Psoas muscle (tissue), 8 donors: ENCODE measurements around the gene TYW3. TPM values are rescaled to one million over a fixed set of nuclear protein-coding genes. Genes with fewer than 3 reads are reported as not detected.
"Not testable (repeated sequence)": the region's sequence is repeated elsewhere in the genome, so short reads cannot be mapped to it uniquely, and the experiment has no call there.

ENCODE experiments used
- ATAC-seq, 4 donors: fragments of 200-7000 bp; cut with Tn5 transposase; one replicate each; pipeline ENCODE4 v1.9.1; 2020; ENCODE audit warnings: moderate library complexity in 3 of 4, mild to moderate bottlenecking in 2 of 4
- DNase-seq, 2 donors: peaks; one replicate each; pipeline ENCODE4 v3.0.0-alpha.2; 2020
- H3K27ac ChIP-seq: fragments of 200-600 bp; one replicate; pipeline ENCODE4 v1.8.0; 2022
- H3K27me3 ChIP-seq, 3 donors: fragments of 200-600 bp in 1 of 3; one replicate each; pipeline versions ENCODE4 v1.6.1 to v1.8.0; 2013 to 2022; ENCODE audit warnings: low read length in 2 of 3, mild to moderate bottlenecking in 2 of 3, moderate library complexity in 1 of 3; ENCODE audit not compliant: insufficient read depth in 3 of 3
- H3K36me3 ChIP-seq, 2 donors: fragments of 200-600 bp in 1 of 2; one replicate each; pipeline versions ENCODE4 v1.6.1 to v1.8.0; 2013 to 2022; ENCODE audit warnings: low read depth in 1 of 2, mild to moderate bottlenecking in 1 of 2, moderate library complexity in 1 of 2; ENCODE audit not compliant: insufficient read depth in 1 of 2
- H3K4me1 ChIP-seq: fragments of 200-600 bp; one replicate; pipeline ENCODE4 v1.8.0; 2022
- H3K4me3 ChIP-seq: fragments of 200-600 bp; one replicate; pipeline ENCODE4 v1.8.0; 2022; ENCODE audit warnings: mild to moderate bottlenecking
- H3K9me3 ChIP-seq: fragments of 200-600 bp; one replicate; pipeline ENCODE4 v1.8.0; 2022
- WGBS, 3 donors: extraction: QIAGEN DNeasy Blood & Tissue Kit; methylation state at CpG; one replicate each; pipeline versions ENCODE4 v1.1.6 to v1.1.7; 2013; 5-methylcytosine and 5-hydroxymethylcytosine counted together
- intact Hi-C, 2 donors: fragments of 100-400 bp; cut with DNase I; formaldehyde crosslinking; loops; one replicate each; pipeline versions ENCODE4 v1.11.0 to v1.14.2; 2022
- polyA plus RNA-seq, 3 donors: library from polyadenylated mRNA; stranded (reverse); fragments of 200-250 nt; gene quantifications; one replicate each; pipeline ENCODE4 v1.2.3, GENCODE V29; 2013
- total RNA-seq, 4 donors: library from RNA; stranded (reverse); fragmentation: NEBNext Ultra II Directional in 2 of 4; extraction: Animal tissue kit (Norgen Biotek cat#: 25700) in 2 of 4; gene quantifications; one replicate each; pipeline versions ENCODE4 v1.2.1 to v1.2.4, GENCODE V29; 2021 to 2023
- TF ChIP-seq, protein P1 (sequence below): fragments of 200-600 bp; IDR thresholded peaks from one replicate; pipeline ENCODE4 v1.8.0; 2022; ENCODE audit warnings: antibody characterized with exemption
- donor health status: healthy with polysubstance abuse.
- donor health status: DM: no; HTN: no; CAD: no; lungs with moderate emphysema.
- donor health status: Bipolar disorder and iron deficiency.
- donor health status: healthy.
- donor health status: DM: yes; HTN: yes; CAD: no.
- donor health status: DM: no; HTN: no; CAD: no.
- donor health status: DM: no; HTN: no; CAD: no.
- donor health status: DM: yes; HTN: yes; CAD: no.

Gene TYW3
- total and polyA plus RNA-seq, 7 donors, result 7.1 to 21.5 (median 9.8) TPM

DNA sequence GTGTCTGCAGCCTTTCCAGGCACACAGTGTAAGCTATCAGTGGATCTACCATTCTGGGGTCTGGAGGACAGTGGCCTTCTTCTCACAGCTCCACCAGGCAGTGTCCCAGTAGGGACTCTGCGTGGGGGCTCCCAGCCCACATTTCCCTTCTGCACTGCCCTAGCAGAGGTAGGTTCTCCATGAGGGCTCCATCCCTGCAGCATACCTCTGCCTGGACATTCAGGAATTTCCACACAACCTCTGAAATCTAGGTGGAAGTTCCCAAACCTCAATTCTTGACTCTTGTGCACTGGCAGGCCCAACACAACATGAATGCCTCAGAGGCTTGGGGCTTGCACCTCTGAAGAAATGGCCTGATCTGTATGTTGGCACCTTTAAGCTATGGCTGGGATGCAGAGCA, 6.9 kb upstream of the TYW3 start:
- Histone ChIP-seq H3K27me3 (no peaks in the 10 kb centered on the region), H3K4me3 (no peak overlapping the region), H3K27ac (no peak overlapping the region), H3K9me3 (no peaks in the 10 kb centered on the region), H3K4me1 (peaks cover 15% of the 10 kb centered on the region), H3K36me3 (peaks cover 0 to 30% of the 10 kb centered on the region in 2 donors)
- DNase-seq, result no peak
- intact Hi-C loops, result no loop called here
- TF ChIP-seq, protein P1, sequence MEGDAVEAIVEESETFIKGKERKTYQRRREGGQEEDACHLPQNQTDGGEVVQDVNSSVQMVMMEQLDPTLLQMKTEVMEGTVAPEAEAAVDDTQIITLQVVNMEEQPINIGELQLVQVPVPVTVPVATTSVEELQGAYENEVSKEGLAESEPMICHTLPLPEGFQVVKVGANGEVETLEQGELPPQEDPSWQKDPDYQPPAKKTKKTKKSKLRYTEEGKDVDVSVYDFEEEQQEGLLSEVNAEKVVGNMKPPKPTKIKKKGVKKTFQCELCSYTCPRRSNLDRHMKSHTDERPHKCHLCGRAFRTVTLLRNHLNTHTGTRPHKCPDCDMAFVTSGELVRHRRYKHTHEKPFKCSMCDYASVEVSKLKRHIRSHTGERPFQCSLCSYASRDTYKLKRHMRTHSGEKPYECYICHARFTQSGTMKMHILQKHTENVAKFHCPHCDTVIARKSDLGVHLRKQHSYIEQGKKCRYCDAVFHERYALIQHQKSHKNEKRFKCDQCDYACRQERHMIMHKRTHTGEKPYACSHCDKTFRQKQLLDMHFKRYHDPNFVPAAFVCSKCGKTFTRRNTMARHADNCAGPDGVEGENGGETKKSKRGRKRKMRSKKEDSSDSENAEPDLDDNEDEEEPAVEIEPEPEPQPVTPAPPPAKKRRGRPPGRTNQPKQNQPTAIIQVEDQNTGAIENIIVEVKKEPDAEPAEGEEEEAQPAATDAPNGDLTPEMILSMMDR, result no peak
- ATAC-seq, result no peak
- 95 to 100% (median 100%) methylated on average over 1 of the region's 1 CpG for WGBS, 3 donors

DNA sequence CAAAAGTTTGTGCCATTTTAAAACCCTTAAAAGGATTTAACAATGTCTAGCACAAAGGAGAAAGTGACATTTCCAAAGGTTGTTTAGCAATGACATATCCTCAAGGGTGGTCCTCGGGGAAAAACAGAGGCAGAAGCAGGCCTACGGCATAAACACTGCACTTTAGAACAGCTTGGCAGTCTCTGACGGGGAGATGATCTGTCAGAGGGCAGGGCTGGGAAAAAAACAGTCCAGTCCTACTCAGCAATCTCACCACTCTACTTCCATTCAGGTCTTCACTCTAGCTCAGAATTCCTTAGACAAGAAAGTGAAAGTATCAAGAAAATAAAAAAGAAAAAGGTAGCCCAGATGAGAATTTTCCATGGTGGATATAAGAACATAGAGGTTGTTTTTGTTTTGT, 4.2 kb upstream of the TYW3 start:
- WGBS, 3 donors, result 43 to 70% (median 60%) methylated on average over 3 of the region's 3 CpGs
- TF ChIP-seq, protein P1, result no peak
- no peak overlapping the region for H3K27ac ChIP-seq

DNA sequence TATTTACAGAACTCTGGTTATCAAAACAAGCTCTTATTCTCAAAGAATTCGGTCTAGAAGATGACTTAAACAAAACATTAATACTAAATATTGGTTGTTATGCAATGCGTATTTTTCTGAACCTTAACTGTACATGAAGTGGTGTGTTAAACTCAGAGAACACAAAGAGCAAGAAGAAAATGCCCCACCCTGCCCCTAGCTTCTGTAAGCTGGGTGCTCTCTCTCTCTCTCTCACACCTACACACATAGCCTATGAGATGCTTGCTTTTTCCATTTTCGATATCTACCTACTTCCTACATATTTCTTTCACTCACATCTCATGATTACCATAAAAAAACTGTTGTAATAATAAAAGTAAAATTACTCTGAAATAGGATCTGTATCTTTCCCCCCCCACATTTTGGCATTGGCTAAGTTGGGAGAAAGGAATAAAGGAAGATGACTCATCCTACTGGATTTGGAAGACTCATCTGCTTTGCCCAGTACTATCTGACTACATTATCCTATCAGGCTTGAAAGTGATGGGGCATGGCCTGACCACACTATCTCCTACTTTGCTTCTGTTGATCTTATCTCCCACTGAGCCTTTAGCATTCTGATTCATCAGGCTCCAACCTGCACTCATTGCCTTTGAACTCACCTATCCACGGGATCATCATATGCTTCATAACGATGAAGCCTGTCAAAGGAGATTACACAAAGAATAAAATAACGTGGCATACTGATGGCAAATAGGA, 3.0 kb upstream of the TYW3 start:
- intact Hi-C loops, result no loop called here

More for the DNA sequence above, 4.2 kb upstream of the TYW3 start:
- no peaks in the 10 kb centered on the region for H3K9me3 ChIP-seq
- intact Hi-C loops, result no loop called here
- ATAC-seq, result no peak
- H3K4me3 ChIP-seq, result no peak overlapping the region
- H3K4me1 ChIP-seq, result peaks cover 22% of the 10 kb centered on the region
- no peak for DNase-seq
- H3K27me3 ChIP-seq, result no peaks in the 10 kb centered on the region
- H3K36me3 ChIP-seq, result peaks cover 0 to 3% of the 10 kb centered on the region in 2 donors

DNA sequence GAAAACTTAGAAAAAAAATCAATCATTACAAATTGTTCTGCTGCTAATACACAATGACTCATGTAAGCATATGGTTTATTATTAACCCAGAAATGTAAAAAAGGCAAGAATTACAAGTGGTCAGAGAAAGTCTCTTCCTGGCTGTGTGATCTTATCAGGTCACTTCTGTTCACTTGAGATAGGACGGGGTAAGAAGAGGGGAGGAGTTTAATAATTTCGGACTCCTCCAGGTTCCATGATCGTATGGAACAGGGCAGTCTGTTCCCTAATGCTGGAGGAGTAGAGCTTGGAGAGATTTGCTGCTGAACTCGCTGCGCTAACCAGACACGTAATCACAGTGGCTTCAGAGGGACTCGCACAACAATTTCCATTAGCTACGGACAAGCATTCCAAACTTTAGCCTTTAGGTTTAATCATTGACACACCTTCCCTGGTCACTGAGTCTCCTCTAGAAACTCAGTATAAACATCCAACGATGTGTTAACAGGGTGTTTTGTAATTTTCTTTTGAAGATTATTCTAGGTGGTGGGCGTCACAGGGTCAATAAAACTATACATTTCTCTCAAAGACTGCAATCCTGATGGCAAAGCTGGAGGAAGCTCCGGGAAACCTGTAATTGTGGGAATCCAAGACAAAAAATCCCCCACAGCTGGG, 1.4 kb upstream of the TYW3 start:
- peak overlapping the region; percentile 87 for H3K4me3 ChIP-seq
- TF ChIP-seq, protein P1, result no peak
- peaks cover 0 to under 1% of the 10 kb centered on the region in 2 donors for H3K36me3 ChIP-seq
- DNase-seq, result no peak
- 61 to 78% (median 64%) methylated on average over 11 of the region's 11 CpGs for WGBS, 3 donors
- no peak for ATAC-seq
- no peaks in the 10 kb centered on the region for H3K27me3 ChIP-seq
- H3K9me3 ChIP-seq, result no peaks in the 10 kb centered on the region
- intact Hi-C loops, result no loop called here
- no peak overlapping the region for H3K27ac ChIP-seq
- peaks cover 27% of the 10 kb centered on the region for H3K4me1 ChIP-seq

More for the DNA sequence above, 3.0 kb upstream of the TYW3 start:
- H3K4me3 ChIP-seq, result no peak overlapping the region
- H3K9me3 ChIP-seq, result no peaks in the 10 kb centered on the region
- ATAC-seq (peak in 2 of 4 donors; percentile 26 to 59), DNase-seq (no peak)
- H3K36me3 ChIP-seq, result no peaks in the 10 kb centered on the region
- H3K27ac ChIP-seq, result no peak overlapping the region
- no peaks in the 10 kb centered on the region for H3K27me3 ChIP-seq
- H3K4me1 ChIP-seq, result peaks cover 27% of the 10 kb centered on the region
- TF ChIP-seq, protein P1, result no peak
- 83 to 88% (median 86%) methylated on average over 6 of the region's 6 CpGs for WGBS, 3 donors

DNA sequence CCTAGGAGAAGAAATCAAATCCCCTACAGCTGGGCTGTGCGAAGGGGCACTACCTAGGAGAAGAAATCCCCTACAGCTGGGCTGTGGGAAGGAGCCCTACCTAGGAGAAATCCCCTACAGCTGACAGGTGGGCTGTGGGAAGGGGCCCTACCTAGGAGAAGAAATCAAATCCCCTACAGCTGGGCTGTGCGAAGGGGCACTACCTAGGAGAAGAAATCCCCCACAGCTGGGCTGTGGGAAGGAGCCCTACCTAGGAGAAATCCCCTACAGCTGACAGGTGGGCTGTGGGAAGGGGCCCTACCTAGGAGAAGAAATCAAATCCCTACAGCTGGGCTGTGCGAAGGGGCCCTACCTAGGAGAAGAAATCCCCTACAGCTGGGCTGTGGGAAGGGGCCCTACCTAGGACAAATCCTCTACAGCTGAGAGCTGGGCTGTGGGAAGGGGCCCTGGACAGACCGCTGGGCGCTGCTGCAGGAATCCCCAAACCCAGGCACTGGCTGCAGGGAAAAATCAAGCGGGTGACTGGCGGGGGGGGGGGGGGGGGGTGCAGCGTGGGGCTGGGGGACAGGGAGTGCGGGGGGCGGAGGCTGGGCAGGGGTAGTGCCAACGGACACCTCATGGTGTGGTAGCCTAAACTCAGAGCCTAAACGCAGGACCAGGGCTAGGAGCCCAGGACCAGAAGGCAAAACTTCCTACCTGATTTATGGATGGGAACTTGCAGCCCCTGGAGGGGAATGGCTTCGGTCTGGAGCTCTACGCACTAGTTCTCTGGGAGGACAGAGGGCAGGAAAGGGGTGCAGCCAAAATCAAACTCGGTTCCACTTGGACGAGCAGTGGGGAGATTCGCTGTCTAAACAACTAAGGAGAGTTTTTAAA, 643 bp upstream of the TYW3 start:
- 12 to 19% (median 15%) methylated on average over 13 to 17 of the region's 17 CpGs for WGBS, 3 donors
- H3K36me3 ChIP-seq, H3K27me3 ChIP-seq, intact Hi-C loops, DNase-seq, H3K9me3 ChIP-seq: not testable (repeated sequence)
- peak; percentile 17 to 41 (median 22) for ATAC-seq
- Histone ChIP-seq H3K4me3 (peak overlapping the region; percentile 87), H3K27ac (peak overlapping the region; percentile 90), H3K4me1 (peaks cover 27% of the 10 kb centered on the region)
